ENCODE measurements around the gene AFF3.
"Not testable (repeated sequence)": the region's sequence is repeated elsewhere in the genome, so short reads cannot be mapped to it uniquely, and the experiment has no call there.

AFF3 gene

GRCh38 chr2:99935662-99936061 lies 206.7 kb downstream of the AFF3 start:
- DNase-seq, result no peak
- H3K4me3 ChIP-seq (ENCODE audit: low read depth, low read length), result no peak overlapping the region
- H3K27me3 ChIP-seq, result no peaks in the 10 kb centered on the region
- no peaks in the 10 kb centered on the region for H3K4me1 ChIP-seq
- no peaks in the 10 kb centered on the region for H3K36me3 ChIP-seq
- TF ChIP-seq, protein P1, sequence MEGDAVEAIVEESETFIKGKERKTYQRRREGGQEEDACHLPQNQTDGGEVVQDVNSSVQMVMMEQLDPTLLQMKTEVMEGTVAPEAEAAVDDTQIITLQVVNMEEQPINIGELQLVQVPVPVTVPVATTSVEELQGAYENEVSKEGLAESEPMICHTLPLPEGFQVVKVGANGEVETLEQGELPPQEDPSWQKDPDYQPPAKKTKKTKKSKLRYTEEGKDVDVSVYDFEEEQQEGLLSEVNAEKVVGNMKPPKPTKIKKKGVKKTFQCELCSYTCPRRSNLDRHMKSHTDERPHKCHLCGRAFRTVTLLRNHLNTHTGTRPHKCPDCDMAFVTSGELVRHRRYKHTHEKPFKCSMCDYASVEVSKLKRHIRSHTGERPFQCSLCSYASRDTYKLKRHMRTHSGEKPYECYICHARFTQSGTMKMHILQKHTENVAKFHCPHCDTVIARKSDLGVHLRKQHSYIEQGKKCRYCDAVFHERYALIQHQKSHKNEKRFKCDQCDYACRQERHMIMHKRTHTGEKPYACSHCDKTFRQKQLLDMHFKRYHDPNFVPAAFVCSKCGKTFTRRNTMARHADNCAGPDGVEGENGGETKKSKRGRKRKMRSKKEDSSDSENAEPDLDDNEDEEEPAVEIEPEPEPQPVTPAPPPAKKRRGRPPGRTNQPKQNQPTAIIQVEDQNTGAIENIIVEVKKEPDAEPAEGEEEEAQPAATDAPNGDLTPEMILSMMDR (IDR thresholded peaks at IDR 0.05; ENCODE audit: low read depth, low read length), result no peak
- no peaks in the 10 kb centered on the region for H3K9me3 ChIP-seq

GRCh38 chr2:99933894-99934650 lies 208.3 kb downstream of the AFF3 start:
- no peaks in the 10 kb centered on the region for H3K27me3 ChIP-seq
- no peaks in the 10 kb centered on the region for H3K4me1 ChIP-seq
- no peak for DNase-seq
- TF ChIP-seq, protein P1 (IDR thresholded peaks at IDR 0.05; ENCODE audit: low read depth, low read length), result no peak
- H3K4me3 ChIP-seq (ENCODE audit: low read depth, low read length), result no peak overlapping the region
- no peaks in the 10 kb centered on the region for H3K36me3 ChIP-seq
- H3K9me3 ChIP-seq, result no peaks in the 10 kb centered on the region

- not testable (repeated sequence) for DNase-seq; H3K4me3 ChIP-seq (ENCODE audit: low read depth, low read length); H3K27me3 ChIP-seq; H3K36me3 ChIP-seq; H3K9me3 ChIP-seq; H3K4me1 ChIP-seq
These were observed 208.9 kb downstream of the AFF3 start for GRCh38 chr2:99933491-99933890.

GRCh38 chr2:99928470-99929053 lies 213.8 kb downstream of the AFF3 start:
- Histone ChIP-seq H3K27me3 (no peaks in the 10 kb centered on the region), H3K4me1 (no peaks in the 10 kb centered on the region), H3K4me3 (ENCODE audit: low read depth, low read length) (no peak overlapping the region), H3K36me3 (no peaks in the 10 kb centered on the region), H3K9me3 (no peaks in the 10 kb centered on the region)
- no peak for DNase-seq
- TF ChIP-seq, protein P1 (IDR thresholded peaks at IDR 0.05; ENCODE audit: low read depth, low read length), result no peak

DNA sequence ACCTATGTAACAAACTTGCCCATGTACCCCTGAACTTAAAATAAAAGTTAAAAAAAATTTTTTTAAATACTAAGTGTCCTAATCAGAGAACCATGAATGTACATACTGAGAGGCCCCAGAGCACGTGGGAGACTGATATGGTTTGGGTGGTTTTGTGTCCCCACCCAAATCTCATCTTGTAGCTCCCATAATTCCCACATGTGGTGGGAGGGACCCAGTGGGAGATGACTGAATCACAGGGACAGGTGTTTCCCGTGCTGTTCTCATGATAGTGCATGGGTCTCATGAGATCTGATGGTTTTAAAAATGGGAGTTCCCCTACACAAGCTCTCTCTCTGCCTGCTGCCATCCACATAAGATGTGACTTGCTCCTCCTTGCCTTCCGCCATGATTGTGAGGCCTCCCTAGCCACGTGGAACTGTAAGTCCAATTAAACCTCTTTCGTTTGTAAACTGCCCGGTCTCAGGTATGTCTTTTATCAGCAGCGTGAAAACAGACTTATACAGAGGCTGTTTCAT lies 214.6 kb downstream of the AFF3 start:
- H3K27me3 ChIP-seq; DNase-seq; H3K9me3 ChIP-seq; H3K4me1 ChIP-seq; H3K4me3 ChIP-seq (ENCODE audit: low read depth, low read length); H3K36me3 ChIP-seq: not testable (repeated sequence)

- Histone ChIP-seq H3K4me3 (ENCODE audit: low read depth, low read length) (no peak overlapping the region), H3K4me1 (no peaks in the 10 kb centered on the region), H3K9me3 (no peaks in the 10 kb centered on the region), H3K36me3 (no peaks in the 10 kb centered on the region), H3K27me3 (no peaks in the 10 kb centered on the region)
- DNase-seq, result no peak
- TF ChIP-seq, protein P1 (IDR thresholded peaks at IDR 0.05; ENCODE audit: low read depth, low read length), result no peak
These were observed 215.4 kb downstream of the AFF3 start for GRCh38 chr2:99926986-99927385.

GRCh38 chr2:99925960-99926359 lies 216.4 kb downstream of the AFF3 start:
- Histone ChIP-seq H3K4me3 (ENCODE audit: low read depth, low read length) (no peak overlapping the region), H3K36me3 (no peaks in the 10 kb centered on the region), H3K9me3 (no peaks in the 10 kb centered on the region), H3K27me3 (no peaks in the 10 kb centered on the region), H3K4me1 (no peaks in the 10 kb centered on the region)
- DNase-seq, result no peak
- TF ChIP-seq, protein P1 (IDR thresholded peaks at IDR 0.05; ENCODE audit: low read depth, low read length), result no peak
